ENCODE data around the gene CYTH3.
A peak's percentile ranks its signal among the peaks of the same experiment; 100 is the strongest.
"Not testable (repeated sequence)": the region's sequence is repeated elsewhere in the genome, so short reads cannot be mapped to it uniquely, and the experiment has no call there.

Gene CYTH3

DNA sequence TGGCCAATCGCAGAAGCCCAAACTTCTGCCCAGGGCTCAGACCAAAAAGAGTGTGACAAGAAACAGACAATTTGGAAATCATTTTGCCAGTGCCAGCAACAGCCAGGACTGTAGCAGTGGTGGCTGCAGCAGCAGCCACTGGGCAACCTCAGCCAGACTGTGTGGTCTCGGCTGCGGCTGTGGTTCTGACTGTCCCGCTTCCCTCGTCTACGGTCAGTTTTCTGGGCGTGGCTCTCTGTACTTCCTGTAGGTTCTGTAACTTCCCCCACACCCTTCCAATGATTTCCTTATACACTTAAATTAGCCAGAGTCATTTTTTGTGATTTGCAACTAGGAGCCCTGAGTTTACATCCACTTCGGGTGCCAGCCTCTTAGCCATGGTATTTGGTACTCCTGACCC is 39.9 kb downstream of the CYTH3 start:
- no peak for DNase-seq (ENCODE audit: low spot score)

DNA sequence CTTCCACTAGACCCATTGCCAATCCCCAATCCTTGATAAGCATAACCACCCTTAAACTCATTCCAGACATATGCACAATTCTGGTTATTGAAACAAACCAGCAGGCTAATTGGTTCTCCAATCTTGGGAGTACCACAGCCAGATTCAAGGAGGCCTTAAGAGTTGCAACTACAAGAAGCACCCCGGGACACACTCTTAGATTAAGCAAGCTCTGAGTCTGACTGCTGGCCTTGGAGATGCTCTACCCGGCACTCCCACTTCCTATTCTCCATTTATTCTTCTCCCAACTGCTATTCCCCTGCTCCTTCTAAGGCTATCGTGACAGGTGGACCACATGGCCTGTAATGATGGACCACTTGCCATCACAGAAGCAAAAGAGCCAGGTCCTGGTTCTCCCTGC is 40.3 kb downstream of the CYTH3 start:
- DNase-seq (ENCODE audit: low spot score) = no peak

DNA sequence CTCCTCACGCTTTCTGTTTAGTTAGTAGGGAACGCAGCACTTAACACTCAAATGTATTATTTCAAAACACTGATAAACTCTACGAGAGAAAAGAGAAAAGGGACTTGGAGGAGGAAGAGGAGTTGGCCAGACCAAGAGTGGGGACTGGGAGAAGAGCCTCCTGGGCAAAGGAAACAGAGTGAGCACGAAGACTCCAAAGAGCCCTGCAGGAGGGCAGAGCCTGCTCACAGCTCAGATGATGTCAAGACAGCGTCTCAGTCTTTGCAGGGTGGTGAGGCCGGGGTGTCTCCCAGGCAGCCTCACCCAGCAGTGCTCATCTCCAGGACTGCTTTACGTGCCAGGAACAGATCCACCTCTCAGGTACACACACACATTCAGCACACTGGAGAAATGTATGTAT is 41.2 kb downstream of the CYTH3 start:
- DNase-seq (ENCODE audit: low spot score) = no peak

DNA sequence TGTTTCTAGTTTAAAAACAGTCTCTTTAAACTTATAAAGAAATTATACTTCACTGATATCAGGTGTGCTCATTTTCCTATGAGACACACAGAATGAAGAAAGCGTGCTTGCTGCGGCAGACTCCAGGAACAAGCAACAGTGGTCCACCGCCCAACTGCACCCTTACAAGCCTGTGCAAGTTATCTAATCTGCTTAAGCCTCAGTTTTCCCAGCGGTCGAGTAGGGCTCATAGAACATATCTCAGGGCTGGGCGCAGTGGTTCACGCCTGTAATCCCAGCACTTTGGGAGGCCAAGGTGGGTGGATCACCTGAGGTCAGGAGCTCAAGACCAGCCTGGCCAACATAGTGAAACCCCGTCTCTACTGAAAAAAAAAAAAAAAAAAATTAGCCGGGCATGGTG is 43.1 kb downstream of the CYTH3 start:
- not testable (repeated sequence) for DNase-seq (ENCODE audit: low spot score)

DNA sequence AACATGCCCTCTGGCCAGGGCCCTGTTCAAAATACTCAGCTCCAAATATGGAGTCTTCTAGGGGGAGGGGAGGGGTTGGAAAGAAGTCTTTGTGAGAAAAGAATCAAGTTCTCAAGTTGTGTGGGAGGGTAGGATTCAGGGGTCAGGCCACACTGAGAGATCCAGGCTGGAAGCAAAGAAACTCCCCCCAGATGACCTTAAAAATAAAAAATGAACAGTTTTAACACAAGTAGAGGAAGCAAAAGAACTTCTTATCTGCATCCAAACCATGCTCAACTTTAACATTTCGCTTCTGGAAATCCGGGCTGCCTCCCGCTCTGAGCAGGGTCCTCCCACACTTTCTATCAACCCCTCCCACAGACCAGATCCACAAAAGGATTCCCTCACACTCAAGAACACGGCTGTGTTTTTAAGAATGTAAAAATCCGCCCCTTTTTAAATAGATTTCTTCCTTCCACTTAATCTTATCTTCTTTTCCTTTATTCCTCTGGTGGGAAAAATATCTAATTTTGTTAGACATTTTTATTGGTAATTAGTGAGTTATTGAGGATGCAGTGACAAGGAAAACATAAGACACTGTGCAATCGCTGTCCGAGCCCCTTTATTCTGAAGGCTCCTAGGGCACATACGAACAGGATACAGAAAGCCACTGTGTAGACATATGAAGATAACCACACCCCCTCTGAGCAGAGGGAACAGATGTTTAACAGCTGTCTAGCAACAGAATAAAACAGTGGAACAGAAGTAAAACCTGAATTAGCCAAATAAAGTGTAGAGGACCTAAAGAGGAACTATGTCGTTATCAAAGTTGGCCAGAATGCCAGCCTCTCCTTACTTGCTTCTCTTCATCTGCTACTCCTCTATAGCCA is 43.8 kb downstream of the CYTH3 start:
- no peak for DNase-seq (ENCODE audit: low spot score)

DNA sequence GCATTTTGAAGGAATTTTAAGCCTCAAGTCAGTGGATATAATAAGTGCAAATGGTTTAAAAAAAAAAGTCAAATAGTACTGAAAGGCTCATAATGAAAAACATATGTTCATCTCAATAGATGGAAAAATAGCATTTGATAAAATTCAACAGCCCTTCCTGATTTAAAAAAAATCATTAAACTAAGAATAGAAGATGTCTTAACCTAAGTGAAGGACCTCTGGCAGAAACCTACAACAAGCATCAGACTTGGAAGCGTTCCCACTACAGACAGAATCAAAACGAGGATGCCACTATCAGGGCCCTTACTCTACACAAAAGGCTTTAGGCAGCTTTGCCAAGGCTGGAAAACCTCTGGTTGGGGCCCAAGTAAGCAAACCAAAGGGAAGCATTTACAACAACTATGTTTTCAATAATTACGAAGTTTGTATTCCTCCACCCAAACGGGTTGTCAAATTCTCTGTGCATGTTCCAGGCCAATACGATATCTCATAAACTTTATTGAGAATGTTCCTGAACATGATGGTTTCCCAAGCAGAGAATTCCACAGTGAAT is 45.1 kb downstream of the CYTH3 start:
- DNase-seq (ENCODE audit: low spot score) = peak; percentile 44

DNA sequence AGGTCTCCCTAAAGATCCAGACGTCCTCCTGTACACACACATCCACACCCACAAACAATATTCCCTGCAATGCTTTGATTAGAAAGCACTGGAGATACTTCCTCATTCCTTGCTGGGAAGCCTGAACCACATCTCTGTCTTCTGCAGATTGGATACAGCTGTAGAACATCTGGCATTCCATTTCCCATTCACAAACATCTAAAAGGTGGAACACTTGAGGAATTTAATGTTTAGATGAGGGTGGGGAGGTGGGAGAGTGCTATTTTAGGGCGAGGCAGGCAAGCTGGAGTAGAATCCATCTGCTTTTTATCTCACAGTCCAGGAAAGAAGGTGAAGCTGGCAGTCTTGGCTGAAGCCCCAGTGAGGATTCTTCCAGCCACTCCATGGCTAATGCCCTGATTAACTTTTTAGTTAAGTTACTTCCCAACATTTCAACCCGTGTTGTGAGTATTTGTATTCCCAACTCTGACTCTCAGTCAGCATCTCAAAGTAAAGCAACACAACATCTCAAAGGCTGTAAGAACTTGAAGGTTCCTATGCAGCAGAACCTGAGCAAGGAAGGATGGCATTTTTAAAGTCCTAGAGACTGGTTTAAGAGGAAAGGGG is 46.1 kb downstream of the CYTH3 start:
- DNase-seq (ENCODE audit: low spot score) = no peak

DNA sequence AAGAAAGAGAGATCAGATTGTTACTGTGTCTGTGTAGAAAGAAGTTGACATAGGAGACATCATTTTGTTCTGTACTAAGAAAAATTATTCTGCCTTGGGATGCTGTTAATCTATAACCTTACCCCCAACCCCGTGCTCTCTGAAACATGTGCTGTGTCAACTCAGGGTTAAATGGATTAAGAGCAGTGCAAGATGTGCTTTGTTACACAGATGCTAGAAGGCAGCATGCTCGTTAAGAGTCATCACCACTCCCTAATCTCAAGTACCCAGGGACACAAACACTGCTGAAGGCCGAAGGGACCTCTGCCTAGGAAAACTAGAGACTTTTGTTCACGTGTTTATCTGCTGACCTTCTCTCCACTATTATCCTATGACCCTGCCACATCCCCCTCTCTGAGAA is 49.0 kb downstream of the CYTH3 start:
- DNase-seq (ENCODE audit: low spot score) = not testable (repeated sequence)

DNA sequence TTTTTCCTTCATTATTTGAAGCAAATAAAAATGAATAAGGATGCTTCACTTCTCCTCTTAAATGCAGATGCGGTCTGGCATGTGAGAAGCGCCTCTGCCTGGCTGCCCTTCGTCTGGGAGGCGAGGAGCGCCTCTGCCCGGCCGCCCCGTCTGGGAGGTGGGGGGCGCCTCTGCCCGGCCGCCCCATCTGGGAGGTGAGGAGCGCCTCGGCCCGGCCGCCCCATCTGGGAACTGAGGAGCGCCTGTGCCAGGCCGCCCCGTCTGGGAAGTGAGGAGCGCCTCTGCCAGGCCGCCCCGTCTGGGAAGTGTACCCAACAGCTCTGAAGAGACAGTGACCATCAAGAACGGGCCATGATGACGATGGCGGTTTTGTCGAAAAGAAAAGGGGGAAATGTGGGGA is 49.4 kb downstream of the CYTH3 start:
- not testable (repeated sequence) for DNase-seq (ENCODE audit: low spot score)

DNA sequence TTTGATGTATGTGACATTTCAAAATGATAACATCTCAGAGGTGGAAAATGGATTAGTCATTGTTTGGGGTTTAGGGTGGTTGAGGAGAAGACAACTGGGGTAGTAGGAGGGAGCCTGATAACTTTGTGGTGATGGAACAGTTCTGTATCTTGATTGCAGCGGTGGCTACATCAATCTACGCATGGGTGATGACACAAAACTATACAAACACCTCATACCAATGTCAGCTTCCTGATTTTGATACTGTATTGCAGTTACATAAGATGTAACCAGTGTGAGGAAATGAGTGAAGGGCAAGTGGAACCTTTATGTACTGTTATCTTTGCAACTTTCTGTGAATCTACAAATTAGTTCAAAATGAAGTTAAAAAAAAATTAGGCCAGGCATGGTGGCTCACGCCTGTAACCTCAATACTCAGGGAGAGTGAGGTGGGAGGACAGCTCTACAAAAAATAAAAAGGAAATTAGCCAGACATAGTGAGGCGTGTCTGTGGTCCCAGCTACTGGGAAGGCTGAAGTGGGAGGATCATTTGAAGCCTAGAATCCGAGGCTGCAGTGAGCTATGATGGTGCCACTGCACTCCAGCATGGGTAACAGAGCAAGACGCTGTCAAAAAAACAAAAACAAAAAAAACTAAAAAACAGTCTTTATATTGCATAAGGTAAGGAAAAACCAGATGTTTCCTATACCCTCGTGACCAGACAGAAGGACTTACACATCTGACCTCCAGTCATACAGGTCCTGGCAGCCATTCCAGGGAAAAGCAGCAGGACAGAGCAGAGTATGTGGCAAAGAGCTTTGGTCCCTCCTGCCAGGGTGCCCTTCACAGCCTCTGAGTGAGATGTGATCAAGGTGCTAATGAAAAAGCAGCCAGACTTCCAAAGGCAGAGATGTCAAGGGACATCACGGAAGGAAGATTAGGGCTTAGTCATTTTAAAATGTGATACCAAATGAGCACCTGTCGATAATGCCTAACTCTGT is 50.8 kb downstream of the CYTH3 start:
- DNase-seq (ENCODE audit: low spot score) = no peak

DNA sequence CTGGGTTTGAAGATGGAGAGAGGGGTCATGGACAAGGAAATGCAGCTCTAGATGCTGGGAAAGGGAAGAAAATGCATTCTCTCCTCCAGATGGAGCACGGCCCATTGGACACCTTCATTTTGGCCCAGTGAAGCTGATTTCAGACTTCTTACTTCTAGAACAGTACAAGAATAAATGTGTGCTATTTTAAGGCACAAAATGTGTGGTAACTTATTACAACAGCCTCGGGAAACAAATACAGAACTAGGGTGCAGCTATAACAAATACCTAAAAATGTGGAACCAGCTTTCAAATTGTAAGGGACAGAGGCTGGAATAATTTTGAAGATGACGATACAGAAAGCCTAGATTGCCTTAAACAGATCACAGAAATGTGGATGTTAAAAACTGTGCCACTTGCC is 54.1 kb downstream of the CYTH3 start:
- no peak for DNase-seq (ENCODE audit: low spot score)

DNA sequence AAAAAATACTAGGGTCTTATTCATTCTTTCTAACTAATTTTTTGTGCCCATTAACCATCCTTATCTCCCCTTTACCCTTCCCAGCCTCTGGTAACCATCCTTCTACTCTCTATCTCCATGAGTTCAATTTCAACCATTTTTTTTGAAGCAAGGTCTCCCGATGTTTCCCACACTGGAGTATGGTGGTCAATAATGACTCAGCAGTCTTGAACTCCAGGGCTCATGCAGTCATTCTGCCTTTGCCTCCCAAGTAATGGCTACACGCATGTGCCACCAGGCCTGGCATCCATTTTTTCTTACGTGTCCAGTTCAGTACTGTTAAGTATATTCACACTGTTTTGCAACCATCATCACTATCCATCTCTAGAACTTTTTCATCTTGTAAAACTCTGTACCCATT is 60.4 kb downstream of the CYTH3 start:
- no peak for DNase-seq (ENCODE audit: low spot score)

DNA sequence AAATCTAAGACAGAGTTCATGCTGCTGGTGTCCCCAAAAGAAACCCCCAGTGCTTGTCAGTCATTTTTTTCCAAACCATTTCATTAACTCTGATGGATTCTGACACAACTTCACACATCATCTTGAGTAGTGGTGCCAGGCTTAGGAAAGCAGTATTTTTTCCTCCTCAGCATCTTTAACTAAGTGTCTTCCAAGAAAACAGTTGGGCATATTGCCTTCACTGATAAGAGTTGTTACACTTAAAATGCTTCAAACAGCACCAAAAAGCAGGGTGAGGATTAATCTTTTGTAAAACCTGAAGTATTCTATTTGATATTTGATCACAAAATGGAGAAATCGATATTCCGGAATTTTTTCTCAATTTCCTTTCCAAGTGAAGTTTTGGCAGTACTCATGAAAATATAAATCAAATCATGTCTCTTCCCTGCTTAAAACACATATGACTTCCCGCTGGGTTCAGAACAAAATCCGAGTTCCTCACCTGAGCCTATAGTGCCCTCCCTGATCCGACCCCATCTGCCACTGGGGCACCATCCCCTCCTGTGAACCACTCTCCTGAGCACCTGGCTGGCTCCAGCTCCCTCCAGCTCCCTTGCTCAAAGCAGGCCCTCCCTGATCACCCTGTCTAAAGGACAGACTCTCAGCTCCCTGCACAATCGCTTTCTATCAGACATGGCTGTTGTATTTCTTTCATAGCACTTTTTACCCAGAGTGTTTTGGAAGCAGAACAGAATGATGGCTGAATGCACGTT is 61.6 kb downstream of the CYTH3 start:
- no peak for DNase-seq (ENCODE audit: low spot score)

DNA sequence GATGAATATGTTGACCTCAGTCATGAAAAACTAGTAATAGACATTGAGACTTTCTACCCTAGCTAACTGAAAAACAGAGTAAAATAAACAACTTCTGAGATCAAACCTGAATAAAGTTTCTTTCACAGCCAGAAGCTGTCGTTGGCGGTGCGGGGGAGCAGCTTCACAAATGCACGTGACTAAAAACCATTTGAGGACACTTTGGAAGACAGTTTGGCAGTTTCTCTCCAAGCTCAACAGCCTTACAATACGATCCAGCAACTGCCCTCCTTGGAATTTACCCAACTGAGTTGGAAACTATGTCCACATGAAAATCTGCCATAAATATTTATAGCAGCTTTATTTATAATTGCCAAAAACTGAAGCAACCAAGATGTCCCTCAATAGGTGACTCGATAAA is 63.1 kb downstream of the CYTH3 start:
- DNase-seq (ENCODE audit: low spot score) = no peak

DNA sequence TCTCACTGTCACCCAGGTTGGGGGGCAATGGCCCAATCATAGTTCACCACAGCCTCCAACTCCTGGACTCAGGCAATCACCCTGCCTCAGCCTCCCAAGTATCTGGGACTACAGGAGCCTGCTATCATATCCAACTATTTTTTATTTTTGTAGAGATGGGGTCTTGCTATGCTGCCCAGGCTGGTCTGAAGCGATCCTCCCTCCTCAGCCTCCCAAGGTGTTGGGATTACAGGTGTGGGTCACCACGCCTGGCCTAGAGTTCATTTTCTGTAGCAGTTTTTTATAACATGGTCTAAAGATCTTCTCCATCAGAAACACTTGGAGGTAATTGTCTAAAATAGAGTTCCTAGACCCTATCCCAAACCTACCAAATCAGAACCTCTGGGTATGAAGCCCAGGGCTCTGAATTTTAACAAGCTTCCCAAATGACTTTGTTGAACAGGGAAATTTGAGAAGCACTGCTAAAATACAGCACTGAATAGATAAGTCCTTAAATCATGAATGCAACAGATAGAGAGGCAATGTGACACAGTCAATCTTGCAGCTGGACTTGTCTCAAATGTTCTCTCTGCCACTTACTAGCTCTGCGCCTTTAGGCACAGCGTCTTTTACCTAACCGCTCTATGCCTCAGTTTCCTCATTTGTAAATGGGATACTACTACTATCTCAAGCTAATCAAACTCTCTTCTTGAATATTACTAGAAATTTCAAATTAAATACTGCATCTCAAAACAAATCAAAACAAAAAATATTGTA is 63.7 kb downstream of the CYTH3 start:
- no peak for DNase-seq (ENCODE audit: low spot score)

DNA sequence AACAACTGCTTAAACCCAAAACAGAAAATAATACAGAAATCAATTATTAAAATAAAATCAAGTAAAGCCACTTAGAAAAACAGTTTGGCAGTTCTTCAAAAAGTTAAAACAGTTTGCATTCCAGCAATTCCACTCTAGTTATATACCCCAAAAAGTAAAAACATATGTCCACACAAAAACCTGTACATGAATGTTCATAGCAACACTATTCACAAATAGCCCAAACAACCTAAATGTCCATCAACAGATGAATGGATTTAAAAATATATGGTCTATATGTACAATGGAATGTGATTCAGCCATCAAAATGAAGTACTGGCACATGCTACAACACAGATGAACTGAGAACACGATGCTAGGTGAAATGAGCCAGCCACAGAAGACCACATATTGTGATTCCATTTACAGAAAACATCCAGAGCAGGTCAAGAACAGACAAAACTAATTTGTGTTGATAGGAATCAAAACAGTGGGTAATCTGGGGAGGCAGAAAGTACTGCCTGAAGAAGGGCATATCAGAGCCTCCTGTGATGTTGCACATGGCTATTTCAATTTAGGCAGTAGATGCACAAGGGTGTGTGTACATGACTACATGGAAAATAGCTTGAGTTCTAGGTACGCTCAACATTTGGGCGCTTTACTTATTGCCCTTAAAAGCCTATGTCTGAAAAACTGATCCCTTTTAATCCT is 66.3 kb downstream of the CYTH3 start:
- DNase-seq (ENCODE audit: low spot score) = no peak

DNA sequence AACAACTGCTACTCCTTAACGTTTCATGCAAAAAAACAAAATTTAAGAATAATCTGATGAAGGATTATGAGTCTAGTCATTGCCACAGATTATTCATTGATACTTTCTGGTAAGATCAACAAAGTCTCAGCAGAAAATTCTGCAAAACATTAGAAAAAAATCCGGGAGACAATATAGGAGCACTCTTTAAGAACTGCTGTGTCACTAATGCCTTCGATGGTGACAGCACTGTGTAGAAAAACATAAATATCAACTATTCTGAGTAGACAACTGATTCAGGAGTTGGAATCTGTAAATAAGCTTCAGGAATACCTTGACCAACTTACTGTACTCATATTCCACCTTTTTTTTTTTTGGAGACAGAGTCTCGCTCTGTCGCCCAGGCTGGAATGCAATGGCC is 69.0 kb downstream of the CYTH3 start:
- no peak for DNase-seq (ENCODE audit: low spot score)

DNA sequence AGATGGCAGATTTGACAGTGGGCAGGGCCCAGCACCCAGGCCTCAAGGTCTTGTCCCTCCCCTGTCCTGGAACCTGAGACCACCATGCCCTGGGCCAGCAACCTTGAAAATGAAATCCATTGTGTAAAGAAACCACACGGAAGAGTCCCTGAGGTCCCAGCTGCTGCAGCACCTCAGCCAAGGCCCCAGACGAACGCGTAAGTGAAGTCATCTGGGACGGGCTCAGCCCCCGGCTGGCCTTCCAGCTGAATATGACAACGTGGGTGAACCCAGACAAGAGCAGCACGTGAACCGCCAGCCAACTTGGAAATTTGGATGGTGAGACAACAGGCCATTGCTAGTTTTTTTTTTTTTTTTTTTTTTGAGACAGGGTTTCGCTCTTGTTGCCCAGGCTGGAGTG is 70.3 kb downstream of the CYTH3 start:
- no peak for DNase-seq (ENCODE audit: low spot score)

DNA sequence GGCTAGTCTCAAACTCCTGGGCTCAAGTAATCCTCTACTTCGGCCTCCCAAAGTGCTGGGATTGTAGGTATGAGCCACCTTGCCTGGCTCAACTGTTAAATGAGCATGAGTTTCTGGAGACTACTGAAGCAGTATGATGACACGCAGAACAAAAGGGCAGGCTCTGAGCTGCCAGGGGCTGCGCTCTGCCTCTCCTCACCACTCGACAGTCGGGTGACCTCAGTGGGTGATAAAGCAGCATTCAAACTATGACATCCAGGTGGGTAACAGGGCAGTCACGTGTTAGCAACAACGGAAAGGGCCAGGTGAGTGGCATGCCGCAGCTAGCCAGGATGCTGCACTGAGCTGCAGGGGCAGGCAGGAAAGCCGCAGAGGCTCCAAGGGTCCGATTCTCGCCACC is 71.5 kb downstream of the CYTH3 start:
- DNase-seq (ENCODE audit: low spot score) = no peak
